Lung (tissue), 12 donors: ENCODE data around the gene CMBL. TPM values are rescaled to one million over a fixed set of nuclear protein-coding genes. Genes with fewer than 3 reads are reported as not detected.

Experiments
- ATAC-seq: fragments of 200-7000 bp; cut with Tn5 transposase; one replicate; pipeline ENCODE4 v1.9.1; 2020; ENCODE audit warnings: moderate number of reproducible peaks; ENCODE audit not compliant: insufficient read depth, low FRiP score
- DNase-seq, 3 donors: peaks; one replicate each; pipeline ENCODE4 v3.0.0-alpha.2; 2013 to 2017
- H3K27ac ChIP-seq, 2 donors: one replicate each; pipeline ENCODE4 v1.5.1; 2013; ENCODE audit warnings: mild to moderate bottlenecking in 2 of 2, moderate library complexity in 2 of 2, control low read depth in 1 of 2, inconsistent platforms in 1 of 2, low read depth in 1 of 2, low read length in 1 of 2
- H3K27me3 ChIP-seq, 3 donors: one replicate each; pipeline ENCODE4 v1.5.1; 2013; ENCODE audit warnings: low read length in 2 of 3; ENCODE audit not compliant: control insufficient read depth in 3 of 3, insufficient read depth in 3 of 3
- H3K36me3 ChIP-seq, 4 donors: one replicate each; pipeline ENCODE4 v1.5.1; 2013; ENCODE audit warnings: low read length in 4 of 4, mild to moderate bottlenecking in 1 of 4, moderate library complexity in 1 of 4; ENCODE audit not compliant: control insufficient read depth in 4 of 4, insufficient read depth in 4 of 4
- H3K4me1 ChIP-seq, 5 donors: one replicate each; pipeline ENCODE4 v1.5.1; 2013; ENCODE audit warnings: low read length in 5 of 5, mild to moderate bottlenecking in 2 of 5, moderate library complexity in 1 of 5; ENCODE audit not compliant: control insufficient read depth in 5 of 5, insufficient read depth in 5 of 5
- H3K4me3 ChIP-seq: one replicate; pipeline ENCODE4 v1.5.1; 2013; ENCODE audit warnings: mild to moderate bottlenecking, control low read depth, moderate library complexity
- H3K9ac ChIP-seq, 2 donors: one replicate each; pipeline ENCODE4 v1.5.1; 2013; ENCODE audit warnings: low read length in 2 of 2, control low read depth in 1 of 2; ENCODE audit not compliant: insufficient read depth in 1 of 2
- H3K9me3 ChIP-seq, 4 donors: one replicate each; pipeline ENCODE4 v1.5.1; 2013; ENCODE audit warnings: low read length in 3 of 4, mild to moderate bottlenecking in 1 of 4, moderate library complexity in 1 of 4; ENCODE audit not compliant: control insufficient read depth in 4 of 4, insufficient read depth in 3 of 4
- WGBS, 2 donors: extraction: QIAGEN DNeasy Blood & Tissue Kit; methylation state at CpG; one replicate each; pipeline ENCODE4 v1.1.7; 2013; 5-methylcytosine and 5-hydroxymethylcytosine counted together
- polyA plus RNA-seq, 2 donors: library from polyadenylated mRNA; stranded (reverse); fragments of 200-250 nt; gene quantifications; one replicate each; pipeline ENCODE4 v1.2.1, GENCODE V29; 2013
- total RNA-seq, 2 donors: library from RNA; depleted of rRNA in 1 of 2; stranded (reverse); fragments of >200 nt in 1 of 2; gene quantifications; one replicate each; pipeline ENCODE4 v1.2.1, GENCODE V29; 2014 to 2021
- TF ChIP-seq, protein P1 (sequence below): IDR thresholded peaks from 2 replicates; pipeline ENCODE4 v1.5.1; 2012; ENCODE audit warnings: mild to moderate bottlenecking; ENCODE audit errors: control extremely low read depth, extremely low read depth
- donor health status: control.
- donor health status: control.
- donor health status: Bipolar disorder and iron deficiency.
- donor health status: healthy.
- donor health status: DM: yes; HTN: yes; CAD: no.

CMBL gene
- total and polyA plus RNA-seq, 4 donors: 8.1 to 15.9 (median 12.9) TPM

- Histone ChIP-seq H3K36me3 (peaks cover 0 to 2% (median 0%) of the 10 kb centered on the region in 4 donors), H3K27me3 (peaks cover 0 to 2% (median 0%) of the 10 kb centered on the region in 3 donors), H3K9me3 (no peaks in the 10 kb centered on the region), H3K4me3 (no peak overlapping the region), H3K4me1 (peaks cover 0 to 11% (median 5%) of the 10 kb centered on the region in 5 donors), H3K9ac (no peak overlapping the region), H3K27ac (peak overlapping the region in 1 of 2 donors; percentile 67)
- DNase-seq (no peak), ATAC-seq (peak; percentile 68)
- TF ChIP-seq, protein P1, sequence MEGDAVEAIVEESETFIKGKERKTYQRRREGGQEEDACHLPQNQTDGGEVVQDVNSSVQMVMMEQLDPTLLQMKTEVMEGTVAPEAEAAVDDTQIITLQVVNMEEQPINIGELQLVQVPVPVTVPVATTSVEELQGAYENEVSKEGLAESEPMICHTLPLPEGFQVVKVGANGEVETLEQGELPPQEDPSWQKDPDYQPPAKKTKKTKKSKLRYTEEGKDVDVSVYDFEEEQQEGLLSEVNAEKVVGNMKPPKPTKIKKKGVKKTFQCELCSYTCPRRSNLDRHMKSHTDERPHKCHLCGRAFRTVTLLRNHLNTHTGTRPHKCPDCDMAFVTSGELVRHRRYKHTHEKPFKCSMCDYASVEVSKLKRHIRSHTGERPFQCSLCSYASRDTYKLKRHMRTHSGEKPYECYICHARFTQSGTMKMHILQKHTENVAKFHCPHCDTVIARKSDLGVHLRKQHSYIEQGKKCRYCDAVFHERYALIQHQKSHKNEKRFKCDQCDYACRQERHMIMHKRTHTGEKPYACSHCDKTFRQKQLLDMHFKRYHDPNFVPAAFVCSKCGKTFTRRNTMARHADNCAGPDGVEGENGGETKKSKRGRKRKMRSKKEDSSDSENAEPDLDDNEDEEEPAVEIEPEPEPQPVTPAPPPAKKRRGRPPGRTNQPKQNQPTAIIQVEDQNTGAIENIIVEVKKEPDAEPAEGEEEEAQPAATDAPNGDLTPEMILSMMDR: no peak
- 74 to 85% methylated on average over 11 of the region's 11 CpGs for WGBS, 2 donors
These were observed 5.7 kb downstream of the CMBL start for GRCh38 chr5:10301842-10302610.

DNA sequence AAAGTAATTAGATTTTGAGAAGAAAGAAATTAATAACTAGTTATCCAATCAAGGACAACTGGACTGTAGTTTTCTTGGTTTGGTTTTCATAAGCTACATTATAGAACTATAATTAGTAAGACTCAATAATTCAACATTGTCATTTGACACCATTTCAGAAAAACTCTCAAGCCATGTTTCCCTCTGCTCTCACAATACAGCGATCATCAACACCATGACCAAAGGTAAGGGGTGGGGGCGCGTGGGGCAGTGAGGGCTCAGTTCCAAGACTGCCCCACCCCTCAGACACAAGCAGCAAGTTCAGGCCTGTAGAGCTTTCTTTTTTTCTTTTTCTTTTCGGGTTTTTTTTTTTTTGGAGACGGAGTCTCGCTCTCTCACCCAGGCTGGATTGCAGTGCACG lies 6.4 kb downstream of the CMBL start:
- peak overlapping the region in 1 of 2 donors; percentile 58 for H3K27ac ChIP-seq
- no peak for ATAC-seq
- H3K27me3 ChIP-seq: peaks cover 0 to 2% (median 0%) of the 10 kb centered on the region in 3 donors
- 69 to 84% methylated on average over 7 of the region's 7 CpGs for WGBS, 2 donors
- TF ChIP-seq, protein P1: no peak
- H3K36me3 ChIP-seq: peaks cover 0 to 2% (median 0%) of the 10 kb centered on the region in 4 donors
- H3K4me3 ChIP-seq: no peak overlapping the region
- H3K9me3 ChIP-seq: no peaks in the 10 kb centered on the region
- H3K4me1 ChIP-seq: peaks cover 0 to 6% (median 2%) of the 10 kb centered on the region in 5 donors
- no peak overlapping the region for H3K9ac ChIP-seq
- DNase-seq: no peak

GRCh38 chr5:10300246-10300645 lies 7.5 kb downstream of the CMBL start:
- 94% methylated on average over 5 of the region's 5 CpGs for WGBS, 2 donors
- no peak for ATAC-seq

More at GRCh38 chr5:10300246-10300645, 7.5 kb downstream of the CMBL start:
- Histone ChIP-seq H3K4me1 (peaks cover 0 to 3% (median 0%) of the 10 kb centered on the region in 5 donors), H3K9ac (no peak overlapping the region), H3K27me3 (peaks cover 0 to 2% (median 0%) of the 10 kb centered on the region in 3 donors), H3K9me3 (no peaks in the 10 kb centered on the region), H3K4me3 (no peak overlapping the region), H3K36me3 (peaks cover 0 to 4% (median under 1%) of the 10 kb centered on the region in 4 donors), H3K27ac (no peak overlapping the region)
- TF ChIP-seq, protein P1: no peak
- no peak for DNase-seq
